Activated T-helper 2 cell treated with anti-CD3 and anti-CD28 coated beads, Interferon-gamma antibody, Interleukin-2, Interleukin-4, amounts not matched to agents 10 μg/mL and 5 μg/mL and 100 μg/mL, durations not matched to agents 14 hours and 24 hours and 36 hours (primary cell): Measurements from ENCODE around the gene HSPA1B. TPM values are rescaled to one million over a fixed set of nuclear protein-coding genes. Genes with fewer than 3 reads are reported as not detected.
"Not testable (repeated sequence)": the region's sequence is repeated elsewhere in the genome, so short reads cannot be mapped to it uniquely, and the experiment has no call there.

Experiments used
- DNase-seq: peaks from one replicate; pipeline ENCODE4 v3.0.0; 2021; ENCODE audit warnings: low spot score
- H3K27ac Mint-ChIP-seq: one replicate; pipeline ENCODE4 v1.8.0; 2021; ENCODE audit warnings: mixed read lengths
- H3K27me3 Mint-ChIP-seq: one replicate; pipeline ENCODE4 v1.8.0; 2021; ENCODE audit warnings: low read depth, mixed read lengths
- H3K36me3 Mint-ChIP-seq: one replicate; pipeline ENCODE4 v1.8.0; 2021; ENCODE audit warnings: low read depth, mixed read lengths
- H3K4me1 Mint-ChIP-seq: one replicate; pipeline ENCODE4 v1.8.0; 2021; ENCODE audit warnings: low read depth, mixed read lengths
- H3K4me3 Mint-ChIP-seq: one replicate; pipeline ENCODE4 v1.8.0; 2021; ENCODE audit warnings: low read depth, mild to moderate bottlenecking, moderate library complexity, mixed read lengths
- H3K9me3 Mint-ChIP-seq: one replicate; pipeline ENCODE4 v1.8.0; 2021; ENCODE audit warnings: mixed read lengths
- intact Hi-C: fragments of 100-400 bp; cut with micrococcal nuclease; formaldehyde crosslinking; loops from one replicate; pipeline ENCODE4 v1.15.1; 2023
- total RNA-seq: library from RNA; stranded (reverse); gene quantifications from 2 replicates; pipeline ENCODE4 v1.2.3, GENCODE V29; 2022

HSPA1B gene
- total RNA-seq, 1 donor from 2014 or later: 116 TPM

- peaks cover 25% of the 10 kb centered on the region for H3K4me1 Mint-ChIP-seq
- H3K27me3 Mint-ChIP-seq: no peaks in the 10 kb centered on the region
- H3K27ac Mint-ChIP-seq: no peak overlapping the region
- intact Hi-C loops: no loop called here
- H3K9me3 Mint-ChIP-seq: no peaks in the 10 kb centered on the region
- H3K36me3 Mint-ChIP-seq: peaks cover 47% of the 10 kb centered on the region
- no peak overlapping the region for H3K4me3 Mint-ChIP-seq
- DNase-seq: no peak
Observed at GRCh38 chr6:31792090-31792374, 35.5 kb upstream of the HSPA1B start.

- Mint-ChIP-seq H3K27ac (no peak overlapping the region), H3K36me3 (peaks cover 52% of the 10 kb centered on the region), H3K4me1 (peaks cover 32% of the 10 kb centered on the region), H3K9me3 (no peaks in the 10 kb centered on the region), H3K27me3 (no peaks in the 10 kb centered on the region), H3K4me3 (peak overlapping the region; percentile 26)
- intact Hi-C loops: no loop called here
- no peak for DNase-seq
Observed at GRCh38 chr6:31792761-31793171, 34.8 kb upstream of the HSPA1B start.

- Mint-ChIP-seq H3K27ac (peak overlapping the region; percentile 87), H3K4me1 (peaks cover 36% of the 10 kb centered on the region), H3K36me3 (peaks cover 55% of the 10 kb centered on the region), H3K4me3 (peak overlapping the region; percentile 93)
- H3K9me3 Mint-ChIP-seq, DNase-seq, H3K27me3 Mint-ChIP-seq: not testable (repeated sequence)
- intact Hi-C loops: loop anchor here (2.0 kb wide), 2 partner anchors 21 to 55 kb away; partner anchors contain the start of genes HSPA1A and HSPA1L
Observed at GRCh38 chr6:31793927-31794245, 33.7 kb upstream of the HSPA1B start.

- Mint-ChIP-seq H3K4me1 (peaks cover 34% of the 10 kb centered on the region), H3K9me3 (no peaks in the 10 kb centered on the region), H3K4me3 (peak overlapping the region; percentile 93), H3K27me3 (no peaks in the 10 kb centered on the region), H3K36me3 (peaks cover 50% of the 10 kb centered on the region), H3K27ac (peak overlapping the region; percentile 87)
- intact Hi-C loops: loop anchor here (2.0 kb wide), 2 partner anchors 20 to 56 kb away; partner anchors contain the start of genes HSPA1A and HSPA1L
- DNase-seq: no peak
Observed at GRCh38 chr6:31794294-31794865, 33.2 kb upstream of the HSPA1B start.

GRCh38 chr6:31794866-31795615 lies 32.5 kb upstream of the HSPA1B start:
- Mint-ChIP-seq H3K27ac (peak overlapping the region; percentile 98), H3K4me3 (peak overlapping the region; percentile 93), H3K4me1 (peaks cover 33% of the 10 kb centered on the region), H3K27me3 (no peaks in the 10 kb centered on the region), H3K9me3 (no peaks in the 10 kb centered on the region), H3K36me3 (peaks cover 46% of the 10 kb centered on the region)
- DNase-seq: no peak
- intact Hi-C loops: loop anchor here (2.0 to 5.0 kb wide), 3 partner anchors 20 to 56 kb away; partner anchors contain the start of genes HSPA1A and HSPA1L

- Mint-ChIP-seq H3K4me1 (peaks cover 30% of the 10 kb centered on the region), H3K27me3 (no peaks in the 10 kb centered on the region), H3K27ac (peak within 1 kb of the TSS; percentile 98), H3K4me3 (peak within 1 kb of the TSS; percentile 93), H3K9me3 (no peaks in the 10 kb centered on the region), H3K36me3 (peaks cover 43% of the 10 kb centered on the region)
- DNase-seq: peak; percentile 81
- intact Hi-C loops: loop anchor here (2.0 to 5.0 kb wide), 3 partner anchors 19 to 57 kb away; partner anchors contain the start of genes HSPA1A and HSPA1L
Observed at GRCh38 chr6:31795616-31796298, 31.8 kb upstream of the HSPA1B start, which contains the start of gene VARS1. TSS of gene VARS1 (minus strand) at chr6:31795752. CDS start at chr6:31795217, 535 bp downstream.

GRCh38 chr6:31796993-31797385 lies 30.5 kb upstream of the HSPA1B start:
- DNase-seq: no peak
- intact Hi-C loops: loop anchor here (5.0 kb wide), 1 partner anchor 35 kb away; no protein-coding TSS in a partner anchor
- no peaks in the 10 kb centered on the region for H3K9me3 Mint-ChIP-seq
- H3K4me1 Mint-ChIP-seq: peaks cover 29% of the 10 kb centered on the region
- peak overlapping the region; percentile 21 for H3K4me3 Mint-ChIP-seq
- no peaks in the 10 kb centered on the region for H3K27me3 Mint-ChIP-seq
- H3K27ac Mint-ChIP-seq: peak overlapping the region; percentile 72
- H3K36me3 Mint-ChIP-seq: peaks cover 38% of the 10 kb centered on the region

GRCh38 chr6:31797588-31797987 lies 29.9 kb upstream of the HSPA1B start:
- DNase-seq: no peak
- Mint-ChIP-seq H3K27me3 (no peaks in the 10 kb centered on the region), H3K36me3 (peaks cover 32% of the 10 kb centered on the region), H3K4me1 (peaks cover 29% of the 10 kb centered on the region), H3K27ac (peak overlapping the region; percentile 72), H3K4me3 (peak overlapping the region; percentile 49), H3K9me3 (no peaks in the 10 kb centered on the region)
- intact Hi-C loops: loop anchor here (5.0 kb wide), 1 partner anchor 35 kb away; no protein-coding TSS in a partner anchor

- Mint-ChIP-seq H3K27ac (no peak overlapping the region), H3K27me3 (no peaks in the 10 kb centered on the region), H3K9me3 (no peaks in the 10 kb centered on the region), H3K4me1 (peaks cover 19% of the 10 kb centered on the region), H3K4me3 (no peak overlapping the region), H3K36me3 (peaks cover 29% of the 10 kb centered on the region)
- intact Hi-C loops: loop anchor here (5.0 kb wide), 1 partner anchor 33 kb away; no protein-coding TSS in a partner anchor
- no peak for DNase-seq
Observed at GRCh38 chr6:31799781-31800180, 27.8 kb upstream of the HSPA1B start.

GRCh38 chr6:31801031-31801927 lies 26.3 kb upstream of the HSPA1B start:
- H3K36me3 Mint-ChIP-seq: peaks cover 28% of the 10 kb centered on the region

GRCh38 chr6:31805939-31806469 lies 21.5 kb upstream of the HSPA1B start:
- Mint-ChIP-seq H3K4me1 (peaks cover 16% of the 10 kb centered on the region), H3K36me3 (peaks cover 27% of the 10 kb centered on the region), H3K4me3 (peak overlapping the region; percentile 98), H3K9me3 (no peaks in the 10 kb centered on the region), H3K27me3 (no peaks in the 10 kb centered on the region), H3K27ac (peak overlapping the region; percentile 96)
- intact Hi-C loops: loop anchor here (1.0 kb wide), 1 partner anchor 68 kb away; no protein-coding TSS in a partner anchor
- no peak for DNase-seq

More at GRCh38 chr6:31801031-31801927, 26.3 kb upstream of the HSPA1B start:
- H3K9me3 Mint-ChIP-seq, H3K27ac Mint-ChIP-seq, intact Hi-C loops, H3K27me3 Mint-ChIP-seq, DNase-seq, H3K4me3 Mint-ChIP-seq: not testable (repeated sequence)
- peaks cover 24% of the 10 kb centered on the region for H3K4me1 Mint-ChIP-seq
